Stimulated activated CD8-positive, alpha-beta memory T cell treated with anti-CD3 and anti-CD28 coated beads, Interleukin-15, amount 100 ng/mL, for 4 hours (primary cell): ENCODE measurements around the gene ACP1.

Experiments used
- DNase-seq, 2 donors: peaks; one replicate each; pipeline ENCODE4 v3.0.0-alpha.2; 2020; ENCODE audit warnings: low read depth in 2 of 2

ACP1 gene

GRCh38 chr2:264493-265468 lies at the start of gene ACP1:
ACP1 (plus strand) TSS chr2:264947; CDS start chr2:264965, 18 bp downstream.
- DNase-seq, result peak; percentile 90 to 93

- DNase-seq, result no peak
Observed at GRCh38 chr2:216068-216467, 48.7 kb upstream of the ACP1 start.

- no peak for DNase-seq
Observed at GRCh38 chr2:223451-223850, 41.3 kb upstream of the ACP1 start.

- no peak for DNase-seq
Observed at GRCh38 chr2:223971-224760, 40.6 kb upstream of the ACP1 start.

GRCh38 chr2:228115-228514 lies 36.6 kb upstream of the ACP1 start:
- no peak for DNase-seq

GRCh38 chr2:228518-229278 lies 36.0 kb upstream of the ACP1 start:
- DNase-seq, result no peak

- DNase-seq, result no peak
Observed at GRCh38 chr2:231521-232185, 33.1 kb upstream of the ACP1 start.

GRCh38 chr2:233030-233429 lies 31.7 kb upstream of the ACP1 start:
- DNase-seq, result no peak

- no peak for DNase-seq
Observed at GRCh38 chr2:234421-234820, 30.3 kb upstream of the ACP1 start.

GRCh38 chr2:236993-237539 lies 27.7 kb upstream of the ACP1 start:
- no peak for DNase-seq

GRCh38 chr2:237878-238277 lies 26.9 kb upstream of the ACP1 start:
- DNase-seq, result peak in 1 of 2 donors; percentile 7

- no peak for DNase-seq
Observed at GRCh38 chr2:238431-238830, 26.3 kb upstream of the ACP1 start.

- DNase-seq, result no peak
Observed at GRCh38 chr2:238869-239268, 25.9 kb upstream of the ACP1 start.

GRCh38 chr2:244547-244946 lies 20.2 kb upstream of the ACP1 start:
- no peak for DNase-seq

- DNase-seq, result no peak
Observed at GRCh38 chr2:246489-247144, 18.1 kb upstream of the ACP1 start.

- no peak for DNase-seq
Observed at GRCh38 chr2:248724-249123, 16.0 kb upstream of the ACP1 start.

GRCh38 chr2:249538-250042 lies 15.2 kb upstream of the ACP1 start:
- DNase-seq, result no peak

GRCh38 chr2:252001-252602 lies 12.6 kb upstream of the ACP1 start:
- no peak for DNase-seq

GRCh38 chr2:253202-253638 lies 11.5 kb upstream of the ACP1 start:
- DNase-seq, result no peak

- no peak for DNase-seq
Observed at GRCh38 chr2:254241-254640, 10.5 kb upstream of the ACP1 start.
